Measurements from ENCODE around the gene CHST9. TPM values are rescaled to one million over a fixed set of nuclear protein-coding genes. Genes with fewer than 3 reads are reported as not detected.

CHST9 gene
- total RNA-seq, 1 donor from 2014 or later, result 0.03 TPM

DNA sequence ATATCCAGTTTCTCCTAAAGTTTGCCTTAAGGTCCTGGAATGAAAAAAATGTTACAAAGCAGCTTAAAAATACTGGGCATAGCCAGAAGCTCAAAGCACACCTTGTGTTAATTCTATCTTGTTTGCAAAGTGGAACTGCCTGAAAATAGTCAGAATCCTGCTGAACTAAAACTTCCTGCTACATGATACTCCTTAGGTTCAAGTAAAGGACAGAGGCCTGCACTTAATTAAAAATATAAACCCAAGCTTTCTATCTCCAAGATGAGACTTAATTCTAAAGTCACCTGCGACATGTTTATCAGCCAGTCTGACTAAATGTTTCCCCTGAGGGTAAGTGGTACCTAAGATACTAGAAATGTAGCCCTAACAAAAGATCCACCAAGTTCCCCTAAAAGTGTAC is 103.4 kb downstream of the CHST9 start:
- H3K4me1 ChIP-seq, result no peaks in the 10 kb centered on the region
- no peak overlapping the region for H3K4me3 ChIP-seq
- no peak overlapping the region for H3K27ac ChIP-seq
- intact Hi-C loops (cut with DNase I), result no loop called here
- no peaks in the 10 kb centered on the region for H3K27me3 ChIP-seq
- no peaks in the 10 kb centered on the region for H3K9me3 ChIP-seq
- DNase-seq, result no peak
- no peaks in the 10 kb centered on the region for H3K36me3 ChIP-seq
- TF ChIP-seq, protein P1, sequence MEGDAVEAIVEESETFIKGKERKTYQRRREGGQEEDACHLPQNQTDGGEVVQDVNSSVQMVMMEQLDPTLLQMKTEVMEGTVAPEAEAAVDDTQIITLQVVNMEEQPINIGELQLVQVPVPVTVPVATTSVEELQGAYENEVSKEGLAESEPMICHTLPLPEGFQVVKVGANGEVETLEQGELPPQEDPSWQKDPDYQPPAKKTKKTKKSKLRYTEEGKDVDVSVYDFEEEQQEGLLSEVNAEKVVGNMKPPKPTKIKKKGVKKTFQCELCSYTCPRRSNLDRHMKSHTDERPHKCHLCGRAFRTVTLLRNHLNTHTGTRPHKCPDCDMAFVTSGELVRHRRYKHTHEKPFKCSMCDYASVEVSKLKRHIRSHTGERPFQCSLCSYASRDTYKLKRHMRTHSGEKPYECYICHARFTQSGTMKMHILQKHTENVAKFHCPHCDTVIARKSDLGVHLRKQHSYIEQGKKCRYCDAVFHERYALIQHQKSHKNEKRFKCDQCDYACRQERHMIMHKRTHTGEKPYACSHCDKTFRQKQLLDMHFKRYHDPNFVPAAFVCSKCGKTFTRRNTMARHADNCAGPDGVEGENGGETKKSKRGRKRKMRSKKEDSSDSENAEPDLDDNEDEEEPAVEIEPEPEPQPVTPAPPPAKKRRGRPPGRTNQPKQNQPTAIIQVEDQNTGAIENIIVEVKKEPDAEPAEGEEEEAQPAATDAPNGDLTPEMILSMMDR (IDR thresholded peaks at IDR 0.05), result no peak
- no peak for ATAC-seq

DNA sequence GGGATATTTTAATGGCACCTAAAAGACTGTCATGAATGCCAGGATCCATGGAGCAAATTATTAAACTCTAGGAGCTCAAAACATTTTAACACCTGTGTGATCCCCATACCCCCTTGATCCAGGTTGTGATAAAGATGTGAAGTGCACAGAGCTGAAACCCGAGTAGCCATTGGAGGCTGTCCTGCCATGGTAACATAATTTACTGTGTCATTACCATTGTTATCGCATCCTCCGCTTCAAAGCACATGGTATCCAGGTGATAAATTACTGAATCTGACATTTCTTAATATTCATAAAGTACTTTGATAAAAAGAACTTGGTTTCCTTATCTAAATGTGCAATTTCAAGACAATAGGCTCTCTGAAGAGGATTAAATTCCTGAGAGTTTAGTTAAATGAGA is 109.3 kb downstream of the CHST9 start:
- Histone ChIP-seq H3K27me3 (no peaks in the 10 kb centered on the region), H3K4me3 (no peak overlapping the region), H3K4me1 (no peaks in the 10 kb centered on the region), H3K27ac (no peak overlapping the region), H3K9me3 (no peaks in the 10 kb centered on the region), H3K36me3 (no peaks in the 10 kb centered on the region)
- DNase-seq (no peak), ATAC-seq (no peak)
- TF ChIP-seq, protein P1 (IDR thresholded peaks at IDR 0.05), result no peak
- intact Hi-C loops (cut with DNase I), result no loop called here

DNA sequence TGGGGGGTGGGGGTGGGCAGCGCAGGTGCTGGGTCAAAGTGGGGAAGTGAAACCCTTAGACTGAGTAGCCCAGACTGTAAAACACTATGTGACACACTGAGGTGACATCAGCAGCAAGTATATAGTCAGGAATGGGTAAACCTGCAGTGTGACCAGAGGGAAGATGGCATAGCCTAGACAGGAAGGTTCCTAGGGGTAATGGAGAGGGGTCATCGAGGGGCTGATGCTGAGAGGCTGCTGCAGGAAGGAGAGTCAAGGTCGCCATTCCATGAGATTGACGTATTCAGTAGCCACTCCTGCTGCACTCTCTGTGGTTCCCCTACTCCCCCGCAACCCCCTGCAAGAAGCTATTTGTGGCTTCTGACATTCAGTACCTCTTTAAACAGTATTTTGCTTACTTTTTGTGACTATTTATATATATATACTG is 111.7 kb downstream of the CHST9 start:
- no peaks in the 10 kb centered on the region for H3K9me3 ChIP-seq
- H3K36me3 ChIP-seq, result no peaks in the 10 kb centered on the region
- no peak overlapping the region for H3K4me3 ChIP-seq
- ATAC-seq (no peak), DNase-seq (no peak)
- TF ChIP-seq, protein P1 (IDR thresholded peaks at IDR 0.05), result no peak
- H3K4me1 ChIP-seq, result no peaks in the 10 kb centered on the region
- no peaks in the 10 kb centered on the region for H3K27me3 ChIP-seq
- H3K27ac ChIP-seq, result no peak overlapping the region
- intact Hi-C loops (cut with DNase I), result no loop called here

DNA sequence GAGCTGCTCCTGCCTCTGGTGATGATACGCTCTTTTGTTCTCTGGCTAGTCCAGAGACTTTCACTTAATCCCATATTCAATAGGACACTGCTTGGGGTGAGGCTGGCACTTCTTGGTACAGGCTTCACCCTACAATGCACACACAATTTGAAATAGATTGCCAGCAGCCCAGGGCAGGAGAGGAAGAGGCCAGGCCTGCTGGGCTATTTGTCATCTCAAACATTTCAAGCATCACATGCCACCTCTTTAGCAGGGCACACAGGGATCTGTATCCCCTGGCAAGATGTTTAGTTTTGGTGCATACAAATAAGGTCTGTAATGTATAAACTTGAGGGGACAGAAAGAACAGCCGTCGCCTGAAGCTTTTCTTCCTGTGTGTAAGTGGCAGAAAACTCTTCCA is 120.4 kb downstream of the CHST9 start:
- ATAC-seq, result no peak
- Histone ChIP-seq H3K27me3 (no peaks in the 10 kb centered on the region), H3K4me3 (no peak overlapping the region), H3K27ac (no peak overlapping the region), H3K4me1 (no peaks in the 10 kb centered on the region), H3K9me3 (no peaks in the 10 kb centered on the region), H3K36me3 (no peaks in the 10 kb centered on the region)
- TF ChIP-seq, protein P1 (IDR thresholded peaks at IDR 0.05), result no peak
- no peak for DNase-seq
- intact Hi-C loops (cut with DNase I), result no loop called here

DNA sequence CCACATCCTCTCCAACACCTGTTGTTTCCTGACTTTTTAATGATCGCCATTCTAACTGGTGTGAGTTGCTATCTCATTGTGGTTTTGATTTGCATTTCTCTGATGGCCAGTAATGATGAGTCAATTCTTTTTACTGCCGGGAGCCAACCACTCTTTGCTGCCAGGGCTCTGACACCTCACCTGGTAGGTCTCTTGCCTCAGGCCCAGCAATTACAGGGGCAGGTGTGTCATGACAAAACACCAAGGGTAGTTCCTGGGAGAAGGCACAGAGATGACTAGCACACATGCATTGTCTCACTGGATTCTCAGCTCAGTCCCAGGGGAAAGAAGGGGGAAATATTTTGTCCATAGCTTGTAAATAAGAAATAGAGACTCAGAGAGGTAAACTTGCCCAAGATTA is 122.3 kb downstream of the CHST9 start:
- no peak overlapping the region for H3K27ac ChIP-seq
- DNase-seq (no peak), ATAC-seq (no peak)
- no peaks in the 10 kb centered on the region for H3K36me3 ChIP-seq
- TF ChIP-seq, protein P1 (IDR thresholded peaks at IDR 0.05), result no peak
- H3K27me3 ChIP-seq, result no peaks in the 10 kb centered on the region
- intact Hi-C loops (cut with DNase I), result no loop called here
- no peaks in the 10 kb centered on the region for H3K4me1 ChIP-seq
- H3K9me3 ChIP-seq, result no peaks in the 10 kb centered on the region
- H3K4me3 ChIP-seq, result no peak overlapping the region

DNA sequence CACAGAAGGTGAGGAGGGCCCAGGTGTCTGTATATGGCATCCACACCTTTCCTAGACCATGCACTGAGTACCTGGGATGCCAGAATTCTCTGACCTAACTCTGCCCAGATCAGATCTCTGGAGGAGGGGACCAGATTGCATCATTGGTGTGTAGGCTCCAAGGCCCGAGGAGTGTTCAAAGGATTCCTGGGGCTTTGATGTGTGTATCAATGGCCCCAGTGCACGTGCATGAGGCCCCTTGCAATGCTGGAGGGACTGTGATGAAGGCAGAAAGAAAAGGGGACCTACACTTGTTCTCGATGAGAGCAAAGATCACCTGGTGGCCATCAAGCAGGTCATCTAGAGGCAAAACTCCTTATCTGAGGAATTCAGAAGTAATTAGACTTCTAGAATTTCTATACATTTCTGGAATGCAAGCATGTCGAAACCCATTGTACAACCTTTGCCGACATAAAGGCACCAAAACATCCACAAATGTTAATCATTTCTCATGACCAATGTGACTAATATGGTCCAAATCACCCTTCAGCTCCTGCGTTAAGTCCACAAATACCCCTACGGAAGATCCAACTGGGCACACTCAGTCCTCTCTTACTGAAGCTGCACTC is 123.5 kb downstream of the CHST9 start:
- Histone ChIP-seq H3K27ac (no peak overlapping the region), H3K9me3 (no peaks in the 10 kb centered on the region), H3K4me1 (no peaks in the 10 kb centered on the region), H3K36me3 (no peaks in the 10 kb centered on the region), H3K4me3 (no peak overlapping the region), H3K27me3 (no peaks in the 10 kb centered on the region)
- no peak for ATAC-seq
- no peak for DNase-seq
- TF ChIP-seq, protein P1 (IDR thresholded peaks at IDR 0.05), result no peak
- intact Hi-C loops (cut with DNase I), result no loop called here
